HTERT RPE-1 (cell line): ENCODE results near the gene GNG8.

Experiments
- in situ Hi-C: fragments of 300-500 bp; cut with MboI; formaldehyde crosslinking; loops from 4 replicates; pipeline ENCODE4 v1.14.3; 2020; ENCODE audit warnings: low sequenced_read_pairs

The GNG8 gene

DNA sequence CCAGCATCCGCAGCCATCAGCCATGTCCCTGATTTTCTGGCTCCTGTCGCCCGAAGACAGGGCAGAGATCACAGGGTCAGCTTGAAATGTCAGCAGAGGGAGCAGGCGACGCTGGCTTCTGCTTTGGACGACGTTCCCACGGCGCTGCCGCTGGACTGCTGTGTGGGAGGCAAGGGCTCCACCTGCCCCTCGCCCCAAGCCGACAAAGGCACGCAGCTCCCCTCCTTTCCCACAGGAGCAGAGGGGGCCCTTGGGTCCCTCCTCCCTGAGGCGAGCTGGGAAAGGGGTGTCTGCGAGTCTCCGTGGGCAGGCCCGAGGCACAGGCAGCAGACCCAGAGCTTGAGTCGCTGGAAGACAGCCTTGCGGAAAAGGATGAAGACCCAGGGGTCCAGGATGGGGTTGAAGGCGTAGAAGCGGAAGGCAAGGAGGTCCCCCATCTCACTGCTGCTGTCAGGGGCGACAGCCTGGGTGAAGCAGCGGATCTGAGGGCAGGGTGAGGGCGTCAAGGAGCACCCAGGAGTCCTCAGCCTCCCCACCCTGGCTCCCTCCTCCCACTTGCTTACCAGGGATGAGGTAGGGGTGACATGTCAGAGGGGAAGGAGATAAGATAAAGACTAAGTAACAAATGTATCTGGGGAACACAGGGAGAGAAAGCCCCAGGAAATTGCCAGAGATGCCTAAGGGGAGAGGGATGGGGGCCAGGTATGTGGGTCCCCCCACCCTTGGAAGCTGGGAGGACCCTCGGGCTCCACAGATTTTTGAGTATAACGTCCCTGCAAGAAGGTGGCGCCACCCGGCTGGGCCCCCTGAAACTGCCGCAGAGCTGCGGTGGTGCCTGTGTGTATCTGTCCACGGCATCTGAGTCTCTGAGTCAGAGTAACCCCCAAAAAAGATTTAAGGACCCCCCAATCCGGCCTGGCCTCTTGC, 14.5 kb downstream of the GNG8 start:
- in situ Hi-C loops = no loop called here

DNA sequence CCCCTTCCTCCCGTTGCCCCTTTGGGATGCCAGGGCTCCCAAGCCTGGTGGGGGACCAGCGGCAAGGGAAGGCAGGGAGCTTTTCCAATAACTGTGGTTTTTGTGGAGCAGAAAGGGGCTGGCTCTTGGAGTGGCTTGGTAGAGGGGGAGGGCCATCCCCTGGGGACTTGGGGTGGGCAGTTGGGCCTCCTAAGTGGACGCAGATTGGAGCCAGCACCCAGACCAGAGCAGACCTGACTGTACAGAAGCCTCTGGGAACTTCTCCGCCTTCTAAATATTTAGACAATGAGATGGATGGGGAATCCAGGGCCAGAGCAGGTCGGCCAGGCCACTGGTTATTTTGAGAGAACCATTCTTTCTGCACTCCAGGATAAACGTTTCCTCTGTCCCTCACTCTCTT, 15.3 kb downstream of the GNG8 start:
- in situ Hi-C loops = no loop called here

DNA sequence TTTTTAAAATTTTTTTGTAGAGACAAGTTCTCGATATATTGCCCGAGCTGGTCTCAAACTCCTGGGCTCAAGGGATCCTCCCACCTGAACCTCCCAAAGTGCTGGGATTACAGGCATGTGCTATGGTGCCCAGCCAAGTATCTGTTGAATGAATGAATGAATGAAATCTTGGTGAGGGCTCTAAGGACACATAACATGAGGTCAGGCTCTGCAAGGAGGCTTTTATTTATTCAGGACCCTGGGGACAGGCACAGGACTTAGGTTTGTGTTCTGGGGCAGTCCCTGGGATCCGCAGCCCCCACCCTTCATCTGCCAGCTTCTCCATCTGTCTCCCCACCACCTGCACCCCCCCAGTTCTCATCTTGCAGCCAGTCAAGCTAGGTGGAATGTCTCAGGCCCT, 15.7 kb downstream of the GNG8 start:
- in situ Hi-C loops = no loop called here

DNA sequence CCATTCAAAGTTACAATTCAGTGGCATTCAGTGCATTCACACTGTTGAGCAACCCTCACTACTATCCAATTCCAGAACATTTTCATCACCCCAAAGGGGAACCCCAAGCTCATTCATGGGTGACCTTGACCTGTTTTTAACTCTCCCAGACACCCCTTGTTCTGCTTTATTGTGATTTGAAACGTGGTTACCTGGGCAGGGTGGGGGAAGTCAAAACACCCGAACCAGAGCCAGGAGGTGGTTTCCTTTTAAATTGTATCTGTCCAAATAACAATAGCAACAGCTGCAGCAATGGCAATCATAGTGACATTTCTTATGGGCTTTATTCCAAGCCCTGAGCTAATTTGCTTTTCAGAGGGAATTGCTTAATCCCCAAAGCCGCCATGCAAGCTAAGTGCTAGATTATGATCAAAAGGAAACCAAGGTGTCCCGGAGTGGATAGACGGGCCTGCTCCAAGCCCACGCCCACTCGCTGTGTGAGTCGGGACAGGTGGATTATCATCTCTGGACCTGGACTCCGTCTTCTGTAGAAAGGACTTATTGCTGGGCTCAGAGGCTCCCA, 17.3 kb downstream of the GNG8 start:
- in situ Hi-C loops = no loop called here

DNA sequence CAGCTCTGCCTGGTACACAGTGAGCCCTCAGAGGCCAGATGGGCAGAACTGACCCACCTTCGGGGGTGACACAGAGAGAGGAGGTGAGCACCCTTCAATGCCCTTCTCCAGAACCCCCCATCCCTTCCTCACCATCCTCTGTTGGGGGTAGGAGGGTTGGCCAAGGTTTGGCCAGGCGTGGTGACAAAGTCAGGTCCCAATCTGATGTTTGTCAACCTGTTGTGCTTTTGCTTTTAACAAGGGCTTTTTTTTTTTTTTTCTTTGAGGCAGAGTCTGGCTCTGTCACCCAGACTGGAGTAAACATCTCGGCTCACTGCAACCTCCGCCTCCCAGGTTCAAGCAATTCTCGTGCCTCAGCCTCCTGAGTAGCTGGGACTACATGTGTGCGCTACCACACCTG, 18.4 kb downstream of the GNG8 start:
- in situ Hi-C loops = no loop called here

DNA sequence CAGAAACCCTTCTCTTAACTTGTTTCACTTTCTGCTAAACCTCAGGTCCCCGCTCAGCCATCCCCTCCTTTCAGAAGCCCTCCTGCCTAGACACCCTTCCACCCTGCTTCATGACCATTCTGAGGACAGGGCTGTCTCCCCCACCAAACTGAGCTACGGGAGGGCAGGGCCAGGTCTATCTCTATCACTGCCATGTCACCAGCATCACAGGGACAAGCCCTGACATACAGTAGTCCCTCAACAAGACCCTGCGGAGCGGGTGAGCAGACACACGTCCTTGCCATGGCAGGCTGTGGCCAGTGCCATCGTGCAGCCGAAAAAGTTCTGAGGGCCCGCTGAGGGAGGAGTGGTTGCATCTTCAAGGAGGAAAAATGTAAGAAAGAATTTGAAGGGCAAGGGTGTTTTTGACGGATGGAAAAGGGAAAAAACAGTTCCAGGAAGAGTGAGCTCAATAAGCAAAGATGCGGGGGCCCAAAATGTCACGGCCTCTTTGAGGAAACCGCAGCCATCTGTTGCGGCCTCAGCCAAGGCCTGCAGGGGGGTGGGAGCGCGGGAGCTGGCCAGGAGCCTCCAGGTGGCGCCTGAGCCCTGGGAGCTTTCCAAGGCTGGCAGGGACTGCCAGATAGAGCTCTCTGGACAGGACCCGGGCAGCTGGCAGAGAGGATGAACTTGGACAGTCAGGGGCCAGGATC, 19.2 kb downstream of the GNG8 start:
- in situ Hi-C loops = no loop called here

DNA sequence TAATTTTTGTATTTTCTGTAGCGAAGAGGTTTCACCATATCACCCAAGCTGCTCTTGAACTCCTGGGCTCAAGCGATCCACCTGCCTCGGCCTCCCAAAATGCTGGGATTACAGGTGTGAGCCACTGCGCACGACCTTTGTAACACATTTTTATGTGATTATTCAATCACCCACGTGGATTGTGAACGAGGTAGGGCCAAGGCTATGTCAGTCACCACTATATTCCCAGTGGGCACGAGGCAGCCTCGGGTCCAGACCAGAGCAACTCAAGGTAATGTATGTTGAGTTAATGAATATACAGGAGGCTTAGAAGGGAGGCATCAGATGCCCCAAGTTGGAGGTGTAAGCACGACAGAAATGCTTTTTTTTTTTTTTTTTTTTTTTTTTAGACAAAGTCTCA, 20.0 kb downstream of the GNG8 start:
- in situ Hi-C loops = no loop called here

DNA sequence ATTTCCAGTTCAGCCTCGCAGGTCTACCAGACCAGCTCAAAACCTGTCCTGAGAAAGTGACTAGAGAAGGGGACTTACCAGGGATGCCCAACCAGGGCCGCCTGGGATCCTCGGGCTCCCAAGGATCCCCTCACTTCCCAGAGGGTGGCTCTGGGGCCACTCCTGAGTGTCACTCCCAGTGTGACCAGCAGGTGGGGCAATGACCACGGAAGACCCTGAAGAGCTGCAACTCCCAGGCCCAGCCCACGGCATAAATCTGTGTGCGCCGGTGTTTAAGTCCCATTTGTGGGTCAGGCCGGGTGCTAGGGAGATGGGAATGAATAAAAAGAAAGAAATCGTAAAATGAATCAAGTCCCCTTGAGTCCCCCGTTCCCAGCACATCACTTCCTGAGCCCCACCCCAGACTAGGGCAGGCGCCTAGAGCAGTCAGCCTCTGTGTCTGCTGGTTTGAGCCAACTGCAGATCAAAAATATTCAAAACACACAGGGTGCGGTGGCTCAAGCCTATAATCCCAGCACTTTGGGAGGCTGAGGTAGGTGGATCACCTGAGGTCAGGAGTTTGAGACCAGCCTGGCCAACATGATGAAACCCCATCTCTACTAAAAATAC, 21.8 kb downstream of the GNG8 start:
- in situ Hi-C loops = no loop called here

DNA sequence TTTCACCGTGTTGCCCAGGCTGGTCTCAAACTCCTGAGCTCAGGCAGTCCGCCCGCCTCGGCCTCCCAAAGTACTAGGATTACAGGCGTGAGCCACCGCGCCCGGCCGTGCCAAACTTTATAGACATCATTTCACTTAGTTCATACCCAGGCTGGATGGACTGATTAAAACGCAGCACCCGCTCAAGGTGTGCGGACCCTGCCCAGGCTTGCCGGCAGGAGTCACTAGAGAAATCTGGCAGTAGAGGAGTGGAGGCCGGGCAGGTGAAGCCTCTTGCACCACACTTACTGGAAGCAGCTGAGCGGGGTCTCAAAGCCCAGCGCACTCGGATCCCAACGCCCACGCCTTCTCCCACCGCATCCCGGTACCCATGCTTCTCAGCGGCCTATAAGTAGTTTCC, 22.5 kb downstream of the GNG8 start:
- in situ Hi-C loops = no loop called here

DNA sequence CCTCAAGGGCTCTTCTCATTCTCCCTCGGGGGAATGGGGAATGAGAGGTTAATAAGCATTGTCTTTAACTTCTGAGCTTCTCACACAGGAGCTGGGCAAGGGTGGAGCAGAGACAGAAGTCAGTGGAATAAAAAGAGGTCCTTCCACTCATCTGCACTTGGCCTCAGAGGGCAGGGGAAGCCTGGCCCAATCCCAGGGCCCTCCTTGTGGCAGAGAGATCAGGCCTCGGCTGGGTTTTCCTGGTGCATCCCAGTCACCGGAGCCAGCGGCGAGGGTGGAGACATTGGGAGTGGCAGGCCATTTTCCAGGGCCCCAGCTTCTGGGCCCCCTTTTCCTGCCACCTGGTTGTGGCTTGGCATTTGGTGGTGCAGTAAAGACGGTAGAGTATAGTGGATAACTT, 24.2 kb downstream of the GNG8 start:
- in situ Hi-C loops = no loop called here

DNA sequence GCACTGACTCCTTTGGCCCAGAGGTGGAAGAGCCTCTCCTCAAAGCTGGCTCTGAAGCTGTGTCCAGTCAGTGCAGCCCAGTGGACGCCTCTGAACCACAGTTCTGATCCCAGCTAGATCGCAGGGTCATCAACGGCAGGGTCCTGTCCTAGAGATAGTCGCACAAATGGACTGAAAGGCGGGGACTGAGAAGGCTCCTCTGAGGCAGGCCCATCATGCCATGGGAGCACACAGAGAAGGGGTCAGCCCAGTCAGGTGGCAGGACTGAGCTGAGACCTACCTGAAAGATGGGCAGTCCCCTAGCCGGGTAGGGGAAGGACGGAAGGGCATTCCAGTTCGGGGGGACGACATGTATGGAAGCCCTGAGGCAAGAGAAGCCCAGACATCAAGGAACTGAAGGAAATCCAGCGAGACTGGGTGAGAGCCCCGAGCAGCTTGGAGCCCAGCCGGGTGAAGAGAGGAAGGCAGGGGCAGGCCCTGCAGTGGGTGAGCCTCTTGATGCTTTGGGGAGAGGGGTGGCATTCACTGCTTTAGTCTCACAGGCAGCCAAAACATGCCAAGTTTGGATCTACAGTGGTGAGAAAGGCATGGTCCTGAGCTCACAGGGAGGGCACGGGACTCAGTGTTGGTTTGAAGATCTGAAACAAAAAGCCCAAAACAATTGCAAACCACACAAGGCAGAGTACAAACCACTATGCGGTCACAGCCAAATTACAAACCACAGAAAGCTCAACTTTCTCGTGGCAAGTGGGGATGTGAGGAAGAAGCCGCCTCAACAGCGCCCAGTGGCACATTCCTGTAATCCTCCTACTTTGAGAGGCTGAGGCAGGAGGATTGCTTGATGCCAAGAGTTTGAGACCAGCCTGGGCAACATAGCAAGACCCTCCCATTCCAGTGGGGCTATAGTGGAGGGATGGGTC, 24.9 kb downstream of the GNG8 start:
- in situ Hi-C loops = no loop called here

DNA sequence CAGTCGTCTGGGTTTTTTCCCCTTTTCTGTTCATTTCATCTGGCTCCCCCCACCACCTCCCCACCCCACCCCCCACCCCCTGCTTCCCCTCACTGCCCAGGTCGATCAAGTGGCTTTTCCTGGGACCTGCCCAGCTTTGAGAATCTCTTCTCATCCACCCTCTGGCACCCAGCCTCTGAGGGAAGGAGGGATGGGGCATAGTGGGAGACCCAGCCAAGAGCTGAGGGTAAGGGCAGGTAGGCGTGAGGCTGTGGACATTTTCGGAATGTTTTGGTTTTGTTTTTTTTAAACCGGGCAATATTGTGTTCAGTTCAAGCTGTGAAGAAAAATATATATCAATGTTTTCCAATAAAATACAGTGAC, 25.6 kb downstream of the GNG8 start:
- in situ Hi-C loops = no loop called here

DNA sequence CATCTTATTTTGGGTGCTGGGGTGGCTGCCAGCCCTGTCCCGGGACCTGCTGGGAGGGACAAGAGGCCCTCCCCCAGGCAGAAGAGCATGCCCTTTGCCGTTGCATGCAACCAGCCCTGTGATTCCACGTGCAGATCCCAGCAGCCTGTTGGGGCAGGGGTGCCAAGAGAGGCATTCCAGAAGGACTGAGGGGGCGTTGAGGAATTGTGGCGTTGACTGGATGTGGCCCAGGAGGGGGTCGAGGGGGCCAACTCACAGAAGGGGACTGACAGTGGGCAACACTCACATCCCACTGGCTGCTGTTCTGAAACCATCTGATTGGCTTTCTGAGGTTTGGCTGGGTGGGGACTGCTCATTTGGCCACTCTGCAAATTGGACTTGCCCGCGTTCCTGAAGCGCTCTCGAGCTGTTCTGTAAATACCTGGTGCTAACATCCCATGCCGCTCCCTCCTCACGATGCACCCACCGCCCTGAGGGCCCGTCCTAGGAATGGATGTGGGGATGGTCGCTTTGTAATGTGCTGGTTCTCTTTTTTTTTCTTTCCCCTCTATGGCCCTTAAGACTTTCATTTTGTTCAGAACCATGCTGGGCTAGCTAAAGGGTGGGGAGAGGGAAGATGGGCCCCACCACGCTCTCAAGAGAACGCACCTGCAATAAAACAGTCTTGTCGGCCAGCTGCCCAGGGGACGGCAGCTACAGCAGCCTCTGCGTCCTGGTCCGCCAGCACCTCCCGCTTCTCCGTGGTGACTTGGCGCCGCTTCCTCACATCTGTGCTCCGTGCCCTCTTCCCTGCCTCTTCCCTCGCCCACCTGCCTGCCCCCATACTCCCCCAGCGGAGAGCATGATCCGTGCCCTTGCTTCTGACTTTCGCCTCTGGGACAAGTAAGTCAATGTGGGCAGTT, 26.2 kb downstream of the GNG8 start:
- in situ Hi-C loops = no loop called here

DNA sequence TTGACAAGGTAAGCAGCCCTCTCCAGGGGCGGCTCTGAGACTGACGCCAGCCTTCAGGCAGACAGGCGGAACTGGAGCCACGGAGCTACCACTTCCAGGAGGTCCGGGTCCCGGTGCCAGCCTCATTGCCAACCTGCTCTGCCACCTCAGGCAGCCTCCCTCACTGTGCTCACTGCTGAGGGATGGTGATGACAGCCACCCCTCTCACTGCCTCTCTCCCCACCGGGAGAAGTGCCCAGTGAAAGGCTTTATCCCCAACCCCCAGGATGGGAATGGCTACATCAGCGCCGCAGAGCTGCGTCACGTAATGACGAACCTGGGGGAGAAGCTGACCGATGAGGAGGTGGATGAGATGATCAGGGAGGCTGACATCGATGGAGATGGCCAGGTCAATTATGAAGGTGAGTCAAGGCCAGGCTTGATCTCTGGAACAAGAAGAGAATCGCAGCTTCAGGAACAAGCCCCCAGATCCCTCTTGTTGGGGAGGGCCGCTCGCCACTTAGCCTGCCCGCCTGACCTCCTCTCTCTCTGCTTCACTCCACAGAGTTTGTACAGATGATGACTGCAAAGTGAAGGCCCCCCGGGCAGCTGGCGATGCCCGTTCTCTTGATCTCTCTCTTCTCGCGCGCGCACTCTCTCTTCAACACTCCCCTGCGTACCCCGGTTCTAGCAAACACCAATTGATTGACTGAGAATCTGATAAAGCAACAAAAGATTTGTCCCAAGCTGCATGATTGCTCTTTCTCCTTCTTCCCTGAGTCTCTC, 27.2 kb downstream of the GNG8 start:
- in situ Hi-C loops = no loop called here

DNA sequence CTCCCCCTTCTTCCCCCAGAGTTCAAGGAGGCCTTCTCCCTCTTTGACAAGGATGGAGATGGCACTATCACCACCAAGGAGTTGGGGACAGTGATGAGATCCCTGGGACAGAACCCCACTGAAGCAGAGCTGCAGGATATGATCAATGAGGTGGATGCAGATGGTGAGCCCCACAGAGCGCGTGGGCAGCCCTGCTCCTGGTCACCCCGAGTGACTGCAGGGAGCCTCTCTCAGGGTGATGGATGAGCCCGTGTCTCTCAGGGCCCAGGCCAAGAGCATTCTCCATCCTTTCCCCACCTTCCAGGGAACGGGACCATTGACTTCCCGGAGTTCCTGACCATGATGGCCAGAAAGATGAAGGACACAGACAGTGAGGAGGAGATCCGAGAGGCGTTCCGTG, 27.8 kb downstream of the GNG8 start:
- in situ Hi-C loops = no loop called here

DNA sequence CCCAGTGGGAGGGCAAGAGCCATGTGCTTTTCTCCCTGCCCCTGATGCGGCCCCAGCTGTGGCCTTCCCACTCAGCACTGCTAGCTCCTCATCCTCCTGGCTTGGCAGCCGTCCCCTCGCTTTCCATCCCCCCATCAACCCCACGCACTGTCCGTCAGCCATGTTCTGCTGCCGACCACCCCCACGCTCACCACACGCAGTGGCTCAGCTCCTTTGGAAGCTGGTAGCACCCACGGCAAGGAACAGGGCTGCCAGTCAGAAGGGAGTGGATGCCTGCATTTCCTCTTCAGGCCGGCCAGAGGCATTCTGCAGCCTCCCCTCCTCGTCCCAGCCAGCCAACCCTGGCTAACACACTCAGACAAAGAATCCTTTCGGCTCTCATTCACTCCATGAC, 28.6 kb downstream of the GNG8 start:
- in situ Hi-C loops = no loop called here

DNA sequence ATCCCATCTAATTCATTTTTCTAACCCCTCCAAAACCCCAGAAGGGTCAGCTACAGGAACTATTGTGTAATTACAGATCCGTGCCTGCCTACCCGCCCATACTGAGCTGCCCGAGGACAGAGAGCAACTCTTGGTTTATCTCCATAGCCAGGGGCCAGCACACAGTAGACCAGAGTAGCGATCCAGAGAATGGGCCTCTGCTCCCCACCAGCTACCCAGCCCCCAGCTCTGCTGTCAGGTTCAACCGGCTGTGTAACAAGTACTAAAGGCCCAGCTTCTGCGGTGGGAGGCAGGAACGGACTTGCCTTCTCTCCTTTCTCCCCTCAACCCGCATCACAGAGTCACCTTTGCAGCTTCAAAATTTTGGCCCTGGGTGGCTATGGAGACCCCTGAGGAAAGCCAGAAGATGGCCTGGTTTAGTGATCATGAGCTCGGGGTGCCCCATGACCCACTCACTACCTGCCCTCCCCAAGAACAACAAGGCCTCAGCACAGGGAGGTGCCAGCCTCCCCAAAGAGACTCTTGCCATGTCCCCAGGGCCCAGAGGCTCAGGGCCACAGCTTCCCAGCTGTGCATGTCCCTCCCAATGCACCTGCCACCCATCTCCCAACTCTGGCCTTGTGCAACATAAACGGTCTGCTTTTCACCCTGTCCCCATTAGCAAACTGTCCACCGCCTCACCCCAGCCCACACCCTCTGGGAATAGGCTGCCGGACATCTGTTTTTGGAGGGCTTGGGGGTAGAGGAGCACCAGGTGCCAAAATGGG, 29.1 kb downstream of the GNG8 start:
- in situ Hi-C loops = no loop called here

DNA sequence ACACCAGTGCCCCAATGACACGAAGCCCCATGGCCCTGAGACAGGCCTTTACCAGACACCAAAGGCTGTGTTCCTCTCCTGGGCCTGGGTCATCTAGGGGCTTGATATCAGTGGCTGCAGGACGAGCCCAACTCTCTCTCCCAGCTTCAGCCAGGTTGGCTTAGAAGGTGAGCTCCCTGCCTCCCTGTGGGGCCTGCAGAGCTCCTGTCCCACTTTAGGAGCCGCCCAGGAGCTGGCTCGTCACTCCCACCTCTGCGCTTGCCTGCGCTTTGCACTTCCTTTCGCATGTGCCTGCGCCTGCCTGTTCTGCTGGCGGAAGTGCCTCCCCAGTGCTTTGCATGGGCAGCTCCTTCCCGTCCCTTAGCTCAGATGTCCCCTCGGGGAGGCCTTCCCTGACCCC, 30.0 kb downstream of the GNG8 start:
- in situ Hi-C loops = no loop called here
